Osteocyte (in vitro differentiated cells): ENCODE data around the gene PLEKHO1. TPM values are rescaled to one million over a fixed set of nuclear protein-coding genes. Genes with fewer than 3 reads are reported as not detected.

Source experiments
- DNase-seq: peaks from one replicate; pipeline ENCODE4 v3.0.0; 2021; ENCODE audit warnings: mixed read lengths; ENCODE audit not compliant: unreplicated experiment; ENCODE audit errors: extremely low spot score
- H3K27ac Mint-ChIP-seq: one replicate; pipeline ENCODE4 v1.8.0; 2021; ENCODE audit warnings: mild to moderate bottlenecking, mixed read lengths; ENCODE audit not compliant: unreplicated experiment
- H3K27me3 Mint-ChIP-seq: one replicate; pipeline ENCODE4 v1.8.0; 2021; ENCODE audit warnings: mixed read lengths; ENCODE audit not compliant: unreplicated experiment
- H3K36me3 Mint-ChIP-seq: one replicate; pipeline ENCODE4 v1.8.0; 2021; ENCODE audit warnings: mixed read lengths; ENCODE audit not compliant: unreplicated experiment
- H3K4me1 Mint-ChIP-seq: one replicate; pipeline ENCODE4 v1.8.0; 2021; ENCODE audit warnings: mixed read lengths; ENCODE audit not compliant: unreplicated experiment
- H3K4me3 Mint-ChIP-seq: one replicate; pipeline ENCODE4 v1.8.0; 2021; ENCODE audit warnings: mild to moderate bottlenecking, moderate library complexity, mixed read lengths; ENCODE audit not compliant: unreplicated experiment
- H3K9me3 Mint-ChIP-seq: one replicate; pipeline ENCODE4 v1.8.0; 2021; ENCODE audit warnings: mixed read lengths; ENCODE audit not compliant: unreplicated experiment
- total RNA-seq: library from RNA; stranded (reverse); gene quantifications from 2 replicates; pipeline ENCODE4 v1.2.1, GENCODE V29; 2021
- TF ChIP-seq, protein P1 (sequence below): fragments of 200-600 bp; sonication (generic); IDR thresholded peaks from 2 replicates; pipeline ENCODE4 v1.5.0; 2021; ENCODE audit warnings: antibody characterized with exemption, mild to moderate bottlenecking, moderate library complexity

The PLEKHO1 gene
- total RNA-seq, 1 donor from 2014 or later = 52.2 TPM

DNA sequence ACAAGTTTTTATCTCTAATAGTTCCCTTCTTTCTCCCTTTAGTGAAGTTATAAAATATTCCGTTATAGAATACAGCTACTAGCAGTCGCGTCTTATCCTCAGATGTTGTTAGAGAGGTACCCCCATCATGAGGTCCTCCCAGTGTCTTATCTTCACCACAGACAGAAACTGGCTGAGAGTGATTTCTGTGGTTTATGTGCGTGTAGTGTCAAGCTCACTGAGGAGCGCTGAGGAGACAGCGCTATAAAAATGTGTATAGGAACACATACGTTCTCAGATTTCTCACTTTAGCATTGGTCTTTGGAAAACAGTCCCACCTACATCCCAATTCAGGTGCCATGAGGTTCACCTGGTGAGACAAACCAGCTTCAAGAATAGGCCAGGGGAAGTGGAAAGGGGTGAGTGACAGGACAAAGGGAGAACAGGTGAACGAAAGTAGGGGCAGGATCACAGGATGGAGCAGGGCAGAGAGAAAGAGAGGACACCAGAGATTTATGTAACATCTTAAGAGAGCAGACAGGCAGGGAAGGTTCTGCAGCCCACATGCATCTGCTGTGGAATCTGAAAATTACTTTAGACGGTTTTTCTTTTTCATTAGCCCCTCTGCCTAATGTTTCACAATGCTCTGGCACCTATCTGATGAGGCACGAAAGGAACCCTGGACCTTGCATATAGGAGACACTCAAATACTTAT is 2.7 kb upstream of the PLEKHO1 start:
- Mint-ChIP-seq H3K27ac (no peak overlapping the region), H3K27me3 (no peaks in the 10 kb centered on the region), H3K36me3 (no peaks in the 10 kb centered on the region), H3K9me3 (no peaks in the 10 kb centered on the region), H3K4me3 (no peak overlapping the region), H3K4me1 (peaks cover 20% of the 10 kb centered on the region)
- DNase-seq = no peak
- TF ChIP-seq, protein P1, sequence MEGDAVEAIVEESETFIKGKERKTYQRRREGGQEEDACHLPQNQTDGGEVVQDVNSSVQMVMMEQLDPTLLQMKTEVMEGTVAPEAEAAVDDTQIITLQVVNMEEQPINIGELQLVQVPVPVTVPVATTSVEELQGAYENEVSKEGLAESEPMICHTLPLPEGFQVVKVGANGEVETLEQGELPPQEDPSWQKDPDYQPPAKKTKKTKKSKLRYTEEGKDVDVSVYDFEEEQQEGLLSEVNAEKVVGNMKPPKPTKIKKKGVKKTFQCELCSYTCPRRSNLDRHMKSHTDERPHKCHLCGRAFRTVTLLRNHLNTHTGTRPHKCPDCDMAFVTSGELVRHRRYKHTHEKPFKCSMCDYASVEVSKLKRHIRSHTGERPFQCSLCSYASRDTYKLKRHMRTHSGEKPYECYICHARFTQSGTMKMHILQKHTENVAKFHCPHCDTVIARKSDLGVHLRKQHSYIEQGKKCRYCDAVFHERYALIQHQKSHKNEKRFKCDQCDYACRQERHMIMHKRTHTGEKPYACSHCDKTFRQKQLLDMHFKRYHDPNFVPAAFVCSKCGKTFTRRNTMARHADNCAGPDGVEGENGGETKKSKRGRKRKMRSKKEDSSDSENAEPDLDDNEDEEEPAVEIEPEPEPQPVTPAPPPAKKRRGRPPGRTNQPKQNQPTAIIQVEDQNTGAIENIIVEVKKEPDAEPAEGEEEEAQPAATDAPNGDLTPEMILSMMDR = no peak

DNA sequence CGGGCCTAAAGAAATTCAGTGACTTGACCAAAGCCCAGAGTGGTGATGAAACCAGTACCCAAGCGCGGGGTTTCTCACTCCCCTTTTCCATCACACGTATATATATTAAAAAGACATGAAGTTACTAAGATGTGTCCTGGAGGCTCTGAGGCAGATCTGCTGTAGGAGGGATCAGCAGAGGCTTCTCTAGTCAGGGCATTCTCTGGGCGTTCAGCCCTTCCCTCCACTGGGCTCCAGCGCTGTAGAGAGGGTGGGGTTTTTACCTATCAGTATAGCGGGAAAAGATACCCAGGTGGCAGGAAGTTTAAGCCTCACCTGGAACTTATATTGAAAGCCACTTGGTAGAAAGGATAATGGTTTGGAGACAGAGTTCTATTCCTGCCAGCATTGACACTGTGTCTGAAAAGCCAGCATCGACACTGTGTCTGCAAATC is 862 bp upstream of the PLEKHO1 start:
- Mint-ChIP-seq H3K36me3 (peaks cover 5% of the 10 kb centered on the region), H3K27me3 (no peaks in the 10 kb centered on the region), H3K4me1 (peaks cover 34% of the 10 kb centered on the region), H3K27ac (peak overlapping the region; percentile 91), H3K4me3 (peak overlapping the region; percentile 87), H3K9me3 (no peaks in the 10 kb centered on the region)
- DNase-seq = peak; percentile 75
- TF ChIP-seq, protein P1 = no peak

DNA sequence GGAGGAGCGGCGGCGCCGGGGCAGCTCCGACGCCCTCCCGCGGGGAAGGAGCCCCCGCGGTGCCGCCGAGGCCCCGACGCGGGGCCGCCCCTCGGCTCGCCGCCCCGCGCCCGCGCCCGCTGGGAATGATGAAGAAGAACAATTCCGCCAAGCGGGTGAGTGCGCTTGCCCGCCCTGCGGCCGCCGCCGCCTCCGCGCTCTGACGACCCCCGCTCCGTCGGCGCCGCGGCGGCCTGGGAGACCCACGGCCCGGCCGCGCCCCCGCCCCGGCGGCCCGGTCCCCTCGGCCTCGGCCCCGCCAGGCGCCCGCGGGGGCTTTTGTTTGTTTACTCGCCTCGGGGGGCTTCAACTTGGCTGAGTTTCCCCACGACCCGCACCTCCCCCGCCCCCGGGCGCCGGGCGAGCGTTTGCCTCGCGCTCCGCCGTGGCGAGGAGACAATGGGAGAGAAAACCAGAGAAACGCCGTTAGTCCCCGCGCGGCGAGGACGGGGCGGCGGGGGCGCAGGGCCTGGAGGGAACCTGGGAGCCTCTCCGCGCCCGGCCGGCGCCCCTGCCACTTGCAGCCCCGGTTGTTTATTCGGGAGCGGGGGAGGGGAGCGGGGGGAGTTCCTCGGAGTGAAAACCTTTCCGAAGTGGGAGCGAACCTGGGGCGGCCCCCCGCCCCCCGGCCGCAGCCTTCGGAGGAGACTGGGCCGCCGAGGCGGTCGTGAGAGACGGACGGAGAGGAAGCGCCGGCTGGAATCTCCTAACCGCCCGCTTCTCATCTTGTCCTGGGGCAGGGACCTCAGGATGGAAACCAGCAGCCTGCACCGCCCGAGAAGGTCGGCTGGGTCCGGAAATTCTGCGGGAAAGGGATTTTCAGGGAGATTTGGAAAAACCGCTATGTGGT is 661 bp downstream of the PLEKHO1 start:
- DNase-seq = no peak
- H3K4me1 Mint-ChIP-seq = peaks cover 40% of the 10 kb centered on the region
- H3K4me3 Mint-ChIP-seq = peak overlapping the region; percentile 92
- H3K36me3 Mint-ChIP-seq = peaks cover 20% of the 10 kb centered on the region
- no peaks in the 10 kb centered on the region for H3K9me3 Mint-ChIP-seq
- H3K27me3 Mint-ChIP-seq = no peaks in the 10 kb centered on the region
- H3K27ac Mint-ChIP-seq = peak overlapping the region; percentile 88
- TF ChIP-seq, protein P1 = no peak

DNA sequence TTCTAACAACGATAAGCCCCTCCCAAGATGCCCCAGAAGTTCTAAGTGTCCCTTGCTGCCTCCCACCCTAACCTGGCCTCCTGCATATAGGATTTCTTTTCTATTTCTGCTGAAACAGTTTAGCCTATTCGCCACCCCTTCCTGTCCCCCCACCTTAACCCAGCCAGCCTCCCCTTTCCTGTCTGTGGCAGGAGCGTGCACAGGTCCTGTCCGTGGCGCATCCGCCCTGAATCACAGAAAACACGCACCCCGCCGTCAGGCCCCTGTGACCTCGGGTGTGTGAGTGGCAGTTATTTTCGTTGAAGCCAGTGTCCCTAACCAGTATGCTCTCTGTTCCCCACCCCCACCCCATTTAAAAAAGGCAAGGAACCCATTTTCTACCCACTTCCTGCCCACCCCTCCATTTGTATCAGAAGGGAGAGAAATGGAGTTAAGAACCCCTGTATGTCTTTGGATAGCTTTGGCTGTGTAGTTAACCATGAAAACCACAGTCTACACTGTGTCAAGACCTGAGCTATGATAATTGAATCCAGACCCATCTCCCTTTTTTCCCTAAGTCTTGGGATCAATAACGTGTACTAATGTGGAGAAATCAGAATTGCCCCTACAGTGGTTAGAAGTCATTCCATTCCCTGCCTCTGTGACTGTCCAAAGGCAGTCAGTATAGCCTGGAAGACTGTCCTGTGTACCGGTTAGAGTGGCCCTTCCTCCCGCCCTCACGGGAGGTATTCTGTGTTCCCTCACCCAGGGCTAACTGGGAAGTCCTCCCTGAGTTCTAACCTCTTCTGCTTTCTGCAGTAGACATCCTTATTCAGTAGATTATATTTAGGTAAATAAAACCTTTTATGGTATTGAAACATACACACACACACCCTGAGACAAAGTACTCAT is 1.8 kb downstream of the PLEKHO1 start:
- peaks cover 40% of the 10 kb centered on the region for H3K4me1 Mint-ChIP-seq
- no peak for DNase-seq
- TF ChIP-seq, protein P1 = no peak
- peaks cover 28% of the 10 kb centered on the region for H3K36me3 Mint-ChIP-seq
- no peaks in the 10 kb centered on the region for H3K9me3 Mint-ChIP-seq
- no peaks in the 10 kb centered on the region for H3K27me3 Mint-ChIP-seq
- H3K4me3 Mint-ChIP-seq = peak overlapping the region; percentile 92
- peak overlapping the region; percentile 88 for H3K27ac Mint-ChIP-seq
